ENCODE data around the gene B4GALNT3. TPM values are rescaled to one million over a fixed set of nuclear protein-coding genes. Genes with fewer than 3 reads are reported as not detected.

Gene B4GALNT3
- total and polyA plus RNA-seq, 2 experiments from 2014 or later = 4.4 to 13.9 TPM

GRCh38 chr12:475286-475685, 15.5 kb downstream of the B4GALNT3 start:
- Histone ChIP-seq H3K79me2 (no peaks in the 10 kb centered on the region), H3K4me2 (no peak overlapping the region), H2AFZ (no peak overlapping the region), H3K4me1 (ENCODE audit: insufficient read depth) (no peaks in the 10 kb centered on the region), H3K27ac (no peak overlapping the region), H3K27me3 (no peaks in the 10 kb centered on the region), H3K4me3 (no peak overlapping the region), H3K36me3 (replicated peaks; ENCODE audit: insufficient read depth, low read depth) (no peaks in the 10 kb centered on the region), H4K20me1 (ENCODE audit: insufficient read depth, poor library complexity, severe bottlenecking) (no peaks in the 10 kb centered on the region), H3K9me3 (ENCODE audit: low read depth) (no peaks in the 10 kb centered on the region), H3K9me2 (replicated peaks; ENCODE audit: insufficient read depth) (no peaks in the 10 kb centered on the region)
- no peak for TF ChIP-seq EZH2 (IDR thresholded peaks at IDR 0.05; ENCODE audit: borderline replicate concordance)
- no peak for TF ChIP-seq EZH2phosphoT487 (IDR thresholded peaks at IDR 0.05; ENCODE audit: low read depth, severe bottlenecking, unreplicated experiment)
- DNase-seq (ENCODE audit: low spot score) = no peak
- 86% methylated on average over 5 of the region's 5 CpGs for WGBS (ENCODE audit: low lambda C conversion rate, missing lambda C conversion rate)

GRCh38 chr12:479161-479560, 19.4 kb downstream of the B4GALNT3 start:
- Histone ChIP-seq H3K4me3 (no peak overlapping the region), H3K9me2 (replicated peaks; ENCODE audit: insufficient read depth) (no peaks in the 10 kb centered on the region), H3K4me2 (no peak overlapping the region), H3K27ac (no peak overlapping the region), H3K9me3 (ENCODE audit: low read depth) (no peaks in the 10 kb centered on the region), H3K36me3 (replicated peaks; ENCODE audit: insufficient read depth, low read depth) (no peaks in the 10 kb centered on the region), H2AFZ (no peak overlapping the region), H3K4me1 (ENCODE audit: insufficient read depth) (no peaks in the 10 kb centered on the region), H3K27me3 (no peaks in the 10 kb centered on the region), H4K20me1 (ENCODE audit: insufficient read depth, poor library complexity, severe bottlenecking) (no peaks in the 10 kb centered on the region), H3K79me2 (no peaks in the 10 kb centered on the region)
- 97% methylated on average over 4 of the region's 4 CpGs for WGBS (ENCODE audit: low lambda C conversion rate, missing lambda C conversion rate)
- no peak for TF ChIP-seq EZH2phosphoT487 (IDR thresholded peaks at IDR 0.05; ENCODE audit: low read depth, severe bottlenecking, unreplicated experiment)
- no peak for TF ChIP-seq CTCF (IDR thresholded peaks at IDR 0.05; ENCODE audit: poor library complexity)
- TF ChIP-seq EZH2 (IDR thresholded peaks at IDR 0.05; ENCODE audit: borderline replicate concordance) = no peak
- no peak for DNase-seq (ENCODE audit: low spot score)

- peak; percentile 44 for DNase-seq (ENCODE audit: low spot score)
- H3K27ac ChIP-seq = no peak overlapping the region
- H3K36me3 ChIP-seq (replicated peaks; ENCODE audit: insufficient read depth, low read depth) = no peaks in the 10 kb centered on the region
These were observed 21.4 kb downstream of the B4GALNT3 start for GRCh38 chr12:480831-481816.

GRCh38 chr12:482061-482460, 22.3 kb downstream of the B4GALNT3 start:
- H3K79me2 ChIP-seq = no peaks in the 10 kb centered on the region
- no peaks in the 10 kb centered on the region for H3K9me3 ChIP-seq (ENCODE audit: low read depth)
- no peak overlapping the region for H3K4me3 ChIP-seq
- no peaks in the 10 kb centered on the region for H3K4me1 ChIP-seq (ENCODE audit: insufficient read depth)
- no peak overlapping the region for H2AFZ ChIP-seq
- H3K27me3 ChIP-seq = no peaks in the 10 kb centered on the region
- H3K4me2 ChIP-seq = no peak overlapping the region
- DNase-seq (ENCODE audit: low spot score) = no peak
- H4K20me1 ChIP-seq (ENCODE audit: insufficient read depth, poor library complexity, severe bottlenecking) = no peaks in the 10 kb centered on the region
- no peaks in the 10 kb centered on the region for H3K9me2 ChIP-seq (replicated peaks; ENCODE audit: insufficient read depth)
- 98% methylated on average over 3 of the region's 3 CpGs for WGBS (ENCODE audit: low lambda C conversion rate, missing lambda C conversion rate)
- TF ChIP-seq EZH2 (IDR thresholded peaks at IDR 0.05; ENCODE audit: borderline replicate concordance) (no peak), CTCF (IDR thresholded peaks at IDR 0.05; ENCODE audit: poor library complexity) (no peak), EZH2phosphoT487 (IDR thresholded peaks at IDR 0.05; ENCODE audit: low read depth, severe bottlenecking, unreplicated experiment) (no peak)
- H3K27ac ChIP-seq = no peak overlapping the region
- no peaks in the 10 kb centered on the region for H3K36me3 ChIP-seq (replicated peaks; ENCODE audit: insufficient read depth, low read depth)

More at GRCh38 chr12:480831-481816, 21.4 kb downstream of the B4GALNT3 start:
- no peak overlapping the region for H2AFZ ChIP-seq
- no peak overlapping the region for H3K4me3 ChIP-seq
- no peaks in the 10 kb centered on the region for H4K20me1 ChIP-seq (ENCODE audit: insufficient read depth, poor library complexity, severe bottlenecking)
- no peak for TF ChIP-seq EZH2 (IDR thresholded peaks at IDR 0.05; ENCODE audit: borderline replicate concordance)
- H3K9me3 ChIP-seq (ENCODE audit: low read depth) = no peaks in the 10 kb centered on the region
- H3K9me2 ChIP-seq (replicated peaks; ENCODE audit: insufficient read depth) = no peaks in the 10 kb centered on the region
- WGBS (ENCODE audit: low lambda C conversion rate, missing lambda C conversion rate) = 83% methylated on average over 13 of the region's 13 CpGs
- H3K4me2 ChIP-seq = no peak overlapping the region
- H3K27me3 ChIP-seq = no peaks in the 10 kb centered on the region
- H3K79me2 ChIP-seq = no peaks in the 10 kb centered on the region
- no peaks in the 10 kb centered on the region for H3K4me1 ChIP-seq (ENCODE audit: insufficient read depth)

Measured in hepatocyte (in vitro differentiated cells).